IgD-negative memory B cell (primary cell): ENCODE measurements around the gene DENND1A. TPM values are rescaled to one million over a fixed set of nuclear protein-coding genes. Genes with fewer than 3 reads are reported as not detected.

ENCODE experiments used
- H3K27ac Mint-ChIP-seq, 3 donors: one replicate each; pipeline ENCODE4 v1.8.0; 2020 to 2022; ENCODE audit warnings: mild to moderate bottlenecking in 3 of 3, mixed read lengths in 3 of 3, moderate library complexity in 1 of 3
- H3K27me3 Mint-ChIP-seq: one replicate; pipeline ENCODE4 v1.8.0; 2021; ENCODE audit warnings: mixed read lengths
- H3K36me3 Mint-ChIP-seq: one replicate; pipeline ENCODE4 v1.8.0; 2020; ENCODE audit warnings: mild to moderate bottlenecking, mixed read lengths
- H3K4me1 Mint-ChIP-seq, 3 donors: one replicate each; pipeline ENCODE4 v1.8.0; 2020 to 2022; ENCODE audit warnings: mixed read lengths in 3 of 3, mild to moderate bottlenecking in 1 of 3
- H3K4me3 Mint-ChIP-seq, 4 donors: one replicate each; pipeline ENCODE4 v1.8.0; 2020 to 2022; ENCODE audit warnings: mild to moderate bottlenecking in 4 of 4, mixed read lengths in 4 of 4, moderate library complexity in 3 of 4
- H3K9me3 Mint-ChIP-seq, 3 donors: one replicate each; pipeline ENCODE4 v1.8.0; 2020 to 2021; ENCODE audit warnings: mixed read lengths in 3 of 3, mild to moderate bottlenecking in 1 of 3
- polyA plus RNA-seq: library from polyadenylated mRNA; unstranded; fragments of 300-500 nt; fragmentation: Illumina TruSeq; gene quantifications from one replicate; pipeline ENCODE4 v1.2.3, GENCODE V29; 2021

Gene DENND1A
- polyA plus RNA-seq, 1 donor from 2014 or later, result 6.4 TPM

- peak overlapping the region in 1 of 3 donors; percentile 25 for H3K27ac Mint-ChIP-seq
- no peak overlapping the region for H3K4me3 Mint-ChIP-seq
- no peaks in the 10 kb centered on the region for H3K27me3 Mint-ChIP-seq
- H3K9me3 Mint-ChIP-seq, result no peaks in the 10 kb centered on the region
- H3K36me3 Mint-ChIP-seq, result peaks cover 16% of the 10 kb centered on the region
- peaks cover 21 to 34% (median 30%) of the 10 kb centered on the region in 3 donors for H3K4me1 Mint-ChIP-seq
Observed at GRCh38 chr9:123687246-123687751, 242.6 kb downstream of the DENND1A start.

- H3K4me3 Mint-ChIP-seq, result no peak overlapping the region
- no peak overlapping the region for H3K27ac Mint-ChIP-seq
- peaks cover 15% of the 10 kb centered on the region for H3K36me3 Mint-ChIP-seq
- H3K4me1 Mint-ChIP-seq, result peaks cover 21 to 34% (median 27%) of the 10 kb centered on the region in 3 donors
- H3K27me3 Mint-ChIP-seq, result no peaks in the 10 kb centered on the region
- no peaks in the 10 kb centered on the region for H3K9me3 Mint-ChIP-seq
Observed at GRCh38 chr9:123686829-123687192, 243.1 kb downstream of the DENND1A start.

GRCh38 chr9:123686131-123686828, 243.6 kb downstream of the DENND1A start:
- H3K4me3 Mint-ChIP-seq, result no peak overlapping the region
- H3K9me3 Mint-ChIP-seq, result no peaks in the 10 kb centered on the region
- H3K27me3 Mint-ChIP-seq, result no peaks in the 10 kb centered on the region
- peaks cover 11% of the 10 kb centered on the region for H3K36me3 Mint-ChIP-seq
- peaks cover 23 to 31% (median 26%) of the 10 kb centered on the region in 3 donors for H3K4me1 Mint-ChIP-seq
- no peak overlapping the region for H3K27ac Mint-ChIP-seq

- Mint-ChIP-seq H3K27ac (no peak overlapping the region), H3K9me3 (no peaks in the 10 kb centered on the region), H3K4me1 (peaks cover 26 to 33% (median 29%) of the 10 kb centered on the region in 3 donors), H3K4me3 (no peak overlapping the region), H3K27me3 (no peaks in the 10 kb centered on the region), H3K36me3 (peaks cover 9% of the 10 kb centered on the region)
Observed at GRCh38 chr9:123685489-123686083, 244.3 kb downstream of the DENND1A start.

- Mint-ChIP-seq H3K9me3 (no peaks in the 10 kb centered on the region), H3K36me3 (peaks cover 9% of the 10 kb centered on the region), H3K4me1 (peaks cover 32 to 37% (median 36%) of the 10 kb centered on the region in 3 donors), H3K27me3 (no peaks in the 10 kb centered on the region), H3K4me3 (peak overlapping the region in 3 of 4 donors; percentile 3 to 74 (median 19)), H3K27ac (no peak overlapping the region)
Observed at GRCh38 chr9:123684393-123685149, 245.4 kb downstream of the DENND1A start.

GRCh38 chr9:123682746-123683145, 247.2 kb downstream of the DENND1A start:
- Mint-ChIP-seq H3K4me1 (peaks cover 50 to 55% (median 52%) of the 10 kb centered on the region in 3 donors), H3K27me3 (no peaks in the 10 kb centered on the region), H3K4me3 (no peak overlapping the region), H3K36me3 (peaks cover 7% of the 10 kb centered on the region), H3K9me3 (no peaks in the 10 kb centered on the region), H3K27ac (peak overlapping the region in 1 of 3 donors; percentile 72)

- Mint-ChIP-seq H3K36me3 (peaks cover 10% of the 10 kb centered on the region), H3K27ac (peak overlapping the region in 1 of 3 donors; percentile 39), H3K4me3 (no peak overlapping the region), H3K4me1 (peaks cover 45 to 50% (median 46%) of the 10 kb centered on the region in 3 donors), H3K9me3 (no peaks in the 10 kb centered on the region), H3K27me3 (no peaks in the 10 kb centered on the region)
Observed at GRCh38 chr9:123680352-123680751, 249.6 kb downstream of the DENND1A start.

GRCh38 chr9:123679330-123679987, 250.5 kb downstream of the DENND1A start:
- Mint-ChIP-seq H3K4me3 (peak overlapping the region; percentile 69 to 91 (median 82)), H3K36me3 (peaks cover 10% of the 10 kb centered on the region), H3K27ac (peak overlapping the region; percentile 65 to 94 (median 89)), H3K4me1 (peaks cover 36 to 41% (median 37%) of the 10 kb centered on the region in 3 donors), H3K27me3 (no peaks in the 10 kb centered on the region), H3K9me3 (no peaks in the 10 kb centered on the region)

- H3K4me3 Mint-ChIP-seq, result peak overlapping the region; percentile 69 to 91 (median 72)
- no peaks in the 10 kb centered on the region for H3K27me3 Mint-ChIP-seq
- no peaks in the 10 kb centered on the region for H3K9me3 Mint-ChIP-seq
- H3K27ac Mint-ChIP-seq, result peak overlapping the region; percentile 65 to 94 (median 89)
- H3K36me3 Mint-ChIP-seq, result peaks cover 6% of the 10 kb centered on the region
- peaks cover 31 to 37% (median 31%) of the 10 kb centered on the region in 3 donors for H3K4me1 Mint-ChIP-seq
Observed at GRCh38 chr9:123678878-123679329, 251.0 kb downstream of the DENND1A start.

- peak overlapping the region; percentile 65 to 94 (median 78) for H3K27ac Mint-ChIP-seq
- H3K36me3 Mint-ChIP-seq, result peaks cover 6% of the 10 kb centered on the region
- peaks cover 29 to 37% (median 30%) of the 10 kb centered on the region in 3 donors for H3K4me1 Mint-ChIP-seq
- H3K4me3 Mint-ChIP-seq, result peak overlapping the region in 3 of 4 donors; percentile 71 to 91 (median 74)
- peaks cover 0 to 6% (median 0%) of the 10 kb centered on the region in 3 donors for H3K9me3 Mint-ChIP-seq
- H3K27me3 Mint-ChIP-seq, result no peaks in the 10 kb centered on the region
Observed at GRCh38 chr9:123678038-123678877, 251.7 kb downstream of the DENND1A start.

GRCh38 chr9:123676869-123677268, 253.1 kb downstream of the DENND1A start:
- no peak overlapping the region for H3K4me3 Mint-ChIP-seq
- H3K27ac Mint-ChIP-seq, result peak overlapping the region in 1 of 3 donors; percentile 80

GRCh38 chr9:123669346-123669745, 260.6 kb downstream of the DENND1A start:
- H3K4me3 Mint-ChIP-seq, result no peak overlapping the region
- H3K27ac Mint-ChIP-seq, result no peak overlapping the region
- H3K9me3 Mint-ChIP-seq, result peaks cover 2 to 14% (median 5%) of the 10 kb centered on the region in 3 donors
- H3K4me1 Mint-ChIP-seq, result no peaks in the 10 kb centered on the region
- no peaks in the 10 kb centered on the region for H3K27me3 Mint-ChIP-seq
- peaks cover 4% of the 10 kb centered on the region for H3K36me3 Mint-ChIP-seq

More at GRCh38 chr9:123676869-123677268, 253.1 kb downstream of the DENND1A start:
- H3K4me1 Mint-ChIP-seq, result peaks cover 29 to 37% (median 30%) of the 10 kb centered on the region in 3 donors
- H3K27me3 Mint-ChIP-seq, result no peaks in the 10 kb centered on the region
- H3K36me3 Mint-ChIP-seq, result peaks cover 2% of the 10 kb centered on the region
- H3K9me3 Mint-ChIP-seq, result peaks cover 0 to 7% (median 3%) of the 10 kb centered on the region in 3 donors

- Mint-ChIP-seq H3K4me3 (no peak overlapping the region), H3K4me1 (peaks cover 27 to 39% (median 39%) of the 10 kb centered on the region in 3 donors), H3K36me3 (peaks cover 4% of the 10 kb centered on the region), H3K27ac (no peak overlapping the region), H3K9me3 (peaks cover 2 to 15% (median 10%) of the 10 kb centered on the region in 3 donors), H3K27me3 (no peaks in the 10 kb centered on the region)
Observed at GRCh38 chr9:123663529-123663928, 266.4 kb downstream of the DENND1A start.
